GM19025 (cell line): ENCODE data around the gene PSME3IP1.

Experiments used
- ATAC-seq: cut with Tn5 transposase; IDR thresholded peaks from one replicate; pipeline ENCODE4 v1.9.1; 2021; ENCODE audit warnings: mild to moderate bottlenecking, low read depth, moderate library complexity; ENCODE audit not compliant: unreplicated experiment

PSME3IP1 gene

GRCh38 chr16:57172721-57173290, 13.0 kb downstream of the PSME3IP1 start:
- no peak for ATAC-seq

- ATAC-seq = no peak
These were observed 16.5 kb downstream of the PSME3IP1 start for GRCh38 chr16:57169327-57169726.

GRCh38 chr16:57167953-57168352, 17.9 kb downstream of the PSME3IP1 start:
- no peak for ATAC-seq

- ATAC-seq = no peak
These were observed 18.3 kb downstream of the PSME3IP1 start for GRCh38 chr16:57167538-57167937.

GRCh38 chr16:57166951-57167350, 18.9 kb downstream of the PSME3IP1 start:
- no peak for ATAC-seq

GRCh38 chr16:57166451-57166850, 19.4 kb downstream of the PSME3IP1 start:
- ATAC-seq = no peak

- no peak for ATAC-seq
These were observed 19.9 kb downstream of the PSME3IP1 start for GRCh38 chr16:57165938-57166337.

- no peak for ATAC-seq
These were observed 20.4 kb downstream of the PSME3IP1 start for GRCh38 chr16:57165483-57165882.

GRCh38 chr16:57163842-57164241, 22.0 kb downstream of the PSME3IP1 start:
- no peak for ATAC-seq

- no peak for ATAC-seq
These were observed 26.4 kb downstream of the PSME3IP1 start for GRCh38 chr16:57159447-57159846.

- no peak for ATAC-seq
These were observed 28.3 kb downstream of the PSME3IP1 start for GRCh38 chr16:57157533-57157932.

GRCh38 chr16:57156351-57156703, 29.5 kb downstream of the PSME3IP1 start:
- ATAC-seq = no peak

- ATAC-seq = no peak
These were observed 30.0 kb downstream of the PSME3IP1 start for GRCh38 chr16:57155702-57156350.

GRCh38 chr16:57153841-57154240, 32.0 kb downstream of the PSME3IP1 start:
- ATAC-seq = no peak

GRCh38 chr16:57152096-57153093, 33.4 kb downstream of the PSME3IP1 start:
- ATAC-seq = no peak

- ATAC-seq = no peak
These were observed 34.5 kb downstream of the PSME3IP1 start for GRCh38 chr16:57151369-57151768.

- no peak for ATAC-seq
These were observed 35.0 kb downstream of the PSME3IP1 start for GRCh38 chr16:57150682-57151330.

GRCh38 chr16:57149391-57149790, 36.4 kb downstream of the PSME3IP1 start:
- no peak for ATAC-seq

GRCh38 chr16:57148481-57148880, 37.4 kb downstream of the PSME3IP1 start:
- ATAC-seq = no peak

- ATAC-seq = no peak
These were observed 38.2 kb downstream of the PSME3IP1 start for GRCh38 chr16:57147381-57148221.
